Tongue (tissue), 2 donors: ENCODE measurements around the gene S100A9. TPM values are rescaled to one million over a fixed set of nuclear protein-coding genes. Genes with fewer than 3 reads are reported as not detected.

Source experiments
- small RNA-seq: library from RNA; depleted of rRNA; stranded (forward); fragments of <200 nt; gene quantifications from one replicate; pipeline ENCODE3, GENCODE V24; 2014; ENCODE audit warnings: low replicate concordance
- total RNA-seq: library from RNA; depleted of rRNA; stranded (reverse); fragments of >200 nt; gene quantifications from one replicate; pipeline ENCODE4 v1.2.3, GENCODE V29; 2014

S100A9 gene
- total RNA-seq, 1 donor from 2014 or later = 739 TPM

Small RNAs within 50 kb of the gene (small RNA-seq; reads per million reads assigned to genes)
- not detected for gene RNU6-160P
- gene S100A15A = not detected

Other genes with a start within 250 kb of the S100A9 start
- gene SPRR2F, start 244.3 kb upstream of the S100A9 start, total RNA-seq = not detected
- not detected for gene SPRR2G, start 207.0 kb upstream of the S100A9 start, total RNA-seq
- not detected for gene LELP1, start 154.4 kb upstream of the S100A9 start, total RNA-seq
- not detected for gene PRR9, start 140.3 kb upstream of the S100A9 start, total RNA-seq
- not detected for gene LORICRIN, start 98.2 kb upstream of the S100A9 start, total RNA-seq
- 2.4 TPM for gene PGLYRP3, start 44.9 kb upstream of the S100A9 start, total RNA-seq
- 0.31 TPM for gene PGLYRP4, start 9.0 kb upstream of the S100A9 start, total RNA-seq
- 7.6 TPM for gene S100A12, start 17.8 kb downstream of the S100A9 start, total RNA-seq
- 87.6 TPM for gene S100A8, start 33.2 kb downstream of the S100A9 start, total RNA-seq
- gene S100A7A, start 58.7 kb downstream of the S100A9 start, total RNA-seq = not detected
- gene S100A7, start 102.8 kb downstream of the S100A9 start, total RNA-seq = 2.6 TPM
- gene S100A6, start 178.1 kb downstream of the S100A9 start, total RNA-seq = 103 TPM
- gene S100A5, start 183.1 kb downstream of the S100A9 start, total RNA-seq = not detected
- gene S100A4, start 188.0 kb downstream of the S100A9 start, total RNA-seq = 160 TPM
- 0.72 TPM for gene S100A3, start 191.4 kb downstream of the S100A9 start, total RNA-seq
- 46.5 TPM for gene S100A2, start 208.0 kb downstream of the S100A9 start, total RNA-seq